Spleen (tissue), 11 donors: ENCODE measurements around the gene PTH1R. TPM values are rescaled to one million over a fixed set of nuclear protein-coding genes. Genes with fewer than 3 reads are reported as not detected.
A peak's percentile ranks its signal among the peaks of the same experiment; 100 is the strongest.

ENCODE experiments used
- DNase-seq: peaks from one replicate; pipeline ENCODE4 v3.0.0-alpha.2; 2020
- H3K27ac ChIP-seq, 8 donors: fragments of 200-600 bp; sonication (generic) in 7 of 8; 1 replicate in 4 of 8; 2 replicates in 4 of 8; pipeline versions ENCODE4 v1.5.0 to v1.8.0; 2016 to 2021; ENCODE audit warnings: inconsistent platforms in 4 of 8, mild to moderate bottlenecking in 4 of 8, moderate library complexity in 1 of 8
- H3K27me3 ChIP-seq, 7 donors: fragments of 200-600 bp; sonication (generic) in 6 of 7; replicated peaks in 1 of 7; 1 replicate in 4 of 7; 2 replicates in 3 of 7; pipeline versions ENCODE4 v1.5.0 to v1.8.0; 2016 to 2021; ENCODE audit warnings: inconsistent platforms in 3 of 7, mild to moderate bottlenecking in 1 of 7
- H3K36me3 ChIP-seq, 6 donors: fragments of 200-600 bp; sonication (generic) in 5 of 6; 1 replicate in 4 of 6; 2 replicates in 2 of 6; pipeline versions ENCODE4 v1.5.0 to v1.8.0; 2016 to 2021; ENCODE audit warnings: inconsistent platforms in 2 of 6
- H3K4me1 ChIP-seq, 6 donors: fragments of 200-600 bp; sonication (generic) in 5 of 6; 1 replicate in 3 of 6; 2 replicates in 3 of 6; pipeline versions ENCODE4 v1.5.0 to v1.8.0; 2016 to 2021; ENCODE audit warnings: inconsistent platforms in 3 of 6
- H3K4me3 ChIP-seq, 8 donors: fragments of 200-600 bp; sonication (generic) in 7 of 8; 1 replicate in 4 of 8; 2 replicates in 4 of 8; pipeline versions ENCODE4 v1.5.0 to v1.8.0; 2016 to 2021; ENCODE audit warnings: inconsistent platforms in 4 of 8, mild to moderate bottlenecking in 4 of 8, moderate library complexity in 2 of 8
- H3K9me3 ChIP-seq, 8 donors: fragments of 200-600 bp; sonication (generic) in 7 of 8; 1 replicate in 4 of 8; 2 replicates in 4 of 8; pipeline versions ENCODE4 v1.5.0 to v1.8.0; 2016 to 2021; ENCODE audit warnings: inconsistent platforms in 4 of 8
- POLR2A ChIP-seq, 3 donors: fragments of 450-650 bp; IDR thresholded peaks; one replicate each; pipeline ENCODE4 v1.5.1; 2017; ENCODE audit warnings: antibody characterized with exemption in 3 of 3, mild to moderate bottlenecking in 1 of 3
- POLR2AphosphoS5 ChIP-seq, 3 donors: sonication (generic); formaldehyde crosslinking; IDR thresholded peaks; one replicate each; pipeline ENCODE4 v1.5.1; 2017; ENCODE audit warnings: antibody characterized with exemption in 3 of 3
- WGBS, 5 donors: extraction: QIAGEN DNeasy Blood & Tissue Kit in 3 of 5; methylation state at CpG; one replicate each; pipeline versions ENCODE4 v1.1.5 to v1.1.7; 2013 to 2018; 5-methylcytosine and 5-hydroxymethylcytosine counted together
- intact Hi-C: fragments of 100-400 bp; cut with DNase I; formaldehyde crosslinking; loops from one replicate; pipeline ENCODE4 v1.15.0; 2023; ENCODE audit warnings: low total_unique reads
- polyA plus RNA-seq, 3 donors: library from polyadenylated mRNA; stranded (reverse); fragments of 200-250 nt; gene quantifications; one replicate each; pipeline ENCODE4 v1.2.1, GENCODE V29; 2013
- total RNA-seq, 7 donors: library from RNA; depleted of rRNA in 3 of 7; stranded (reverse); fragments of >200 nt in 3 of 7; fragmentation: NEBNext Ultra II Directional in 4 of 7; extraction: Animal tissue kit (Norgen Biotek cat#: 25700) in 4 of 7; gene quantifications; one replicate each; pipeline versions ENCODE4 v1.1.0 to v1.2.1, GENCODE V29; 2016 to 2021
- TF ChIP-seq, protein P1 (sequence below), 11 experiments: fragments of 200-600 bp in 7 of 11; fragments of 450-650 bp in 4 of 11; sonication (generic) in 4 of 11; IDR thresholded peaks in 8 of 11; conservative IDR thresholded peaks in 3 of 11; 1 replicate in 7 of 11; 2 replicates in 4 of 11; pipeline versions ENCODE4 v1.4.0 to v1.8.0; 2016 to 2021; ENCODE audit warnings: antibody characterized with exemption in 11 of 11, inconsistent platforms in 4 of 11, mild to moderate bottlenecking in 1 of 11
- donor health status: healthy with polysubstance abuse.
- donor health status: DM: no; HTN: no; CAD: no; lungs with moderate emphysema.
- donor health status: DM: no; HTN: no; CAD: no.
- donor health status: Bipolar disorder and iron deficiency.
- donor health status: healthy.
- donor health status: DM: no; HTN: no; CAD: no.
- donor health status: DM: yes; HTN: yes; CAD: no.

Gene PTH1R
- total and polyA plus RNA-seq, 10 donors, result 5.1 to 190 (median 34.1) TPM

- Histone ChIP-seq H3K4me3 (no peak overlapping the region), H3K9me3 (peaks cover 0 to 8% (median 0%) of the 10 kb centered on the region in 8 donors), H3K36me3 (peaks cover 0 to 30% (median 13%) of the 10 kb centered on the region in 6 donors), H3K27me3 (no peaks in the 10 kb centered on the region), H3K27ac (no peak overlapping the region), H3K4me1 (peaks cover 3 to 29% (median 19%) of the 10 kb centered on the region in 6 donors)
- TF ChIP-seq POLR2A (IDR thresholded peaks at IDR 0.05) (no peak), POLR2AphosphoS5 (IDR thresholded peaks at IDR 0.05) (no peak)
- TF ChIP-seq, protein P1, sequence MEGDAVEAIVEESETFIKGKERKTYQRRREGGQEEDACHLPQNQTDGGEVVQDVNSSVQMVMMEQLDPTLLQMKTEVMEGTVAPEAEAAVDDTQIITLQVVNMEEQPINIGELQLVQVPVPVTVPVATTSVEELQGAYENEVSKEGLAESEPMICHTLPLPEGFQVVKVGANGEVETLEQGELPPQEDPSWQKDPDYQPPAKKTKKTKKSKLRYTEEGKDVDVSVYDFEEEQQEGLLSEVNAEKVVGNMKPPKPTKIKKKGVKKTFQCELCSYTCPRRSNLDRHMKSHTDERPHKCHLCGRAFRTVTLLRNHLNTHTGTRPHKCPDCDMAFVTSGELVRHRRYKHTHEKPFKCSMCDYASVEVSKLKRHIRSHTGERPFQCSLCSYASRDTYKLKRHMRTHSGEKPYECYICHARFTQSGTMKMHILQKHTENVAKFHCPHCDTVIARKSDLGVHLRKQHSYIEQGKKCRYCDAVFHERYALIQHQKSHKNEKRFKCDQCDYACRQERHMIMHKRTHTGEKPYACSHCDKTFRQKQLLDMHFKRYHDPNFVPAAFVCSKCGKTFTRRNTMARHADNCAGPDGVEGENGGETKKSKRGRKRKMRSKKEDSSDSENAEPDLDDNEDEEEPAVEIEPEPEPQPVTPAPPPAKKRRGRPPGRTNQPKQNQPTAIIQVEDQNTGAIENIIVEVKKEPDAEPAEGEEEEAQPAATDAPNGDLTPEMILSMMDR (IDR thresholded peaks at IDR 0.05 in 8 of 11, conservative IDR thresholded peaks at IDR 0.05 in 3 of 11), result no peak
- intact Hi-C loops, result no loop called here
- 90 to 94% (median 93%) methylated on average over 3 of the region's 3 CpGs for WGBS, 5 donors
- DNase-seq, result peak; percentile 7
Measured at GRCh38 chr3:46912986-46913385, 35.5 kb downstream of the PTH1R start.

- H3K4me1 ChIP-seq, result peaks cover 0 to 24% (median 16%) of the 10 kb centered on the region in 6 donors
- H3K27me3 ChIP-seq, result no peaks in the 10 kb centered on the region
- no peak overlapping the region for H3K27ac ChIP-seq
- intact Hi-C loops, result no loop called here
- 54 to 75% (median 63%) methylated on average over 8 of the region's 8 CpGs for WGBS, 5 donors
- H3K4me3 ChIP-seq, result no peak overlapping the region
- peaks cover 0 to 37% (median 19%) of the 10 kb centered on the region in 6 donors for H3K36me3 ChIP-seq
- H3K9me3 ChIP-seq, result peaks cover 0 to 8% (median 0%) of the 10 kb centered on the region in 8 donors
- DNase-seq, result peak; percentile 55
- TF ChIP-seq POLR2A (IDR thresholded peaks at IDR 0.05) (no peak), POLR2AphosphoS5 (IDR thresholded peaks at IDR 0.05) (peak in 2 of 3 donors; percentile 32 to 34)
- TF ChIP-seq, protein P1 (IDR thresholded peaks at IDR 0.05 in 8 of 11, conservative IDR thresholded peaks at IDR 0.05 in 3 of 11), result no peak
Measured at GRCh38 chr3:46913644-46914043, 36.1 kb downstream of the PTH1R start.

GRCh38 chr3:46914849-46915248, 37.3 kb downstream of the PTH1R start:
- 92 to 96% (median 95%) methylated on average over 7 of the region's 7 CpGs for WGBS, 5 donors
- no peak overlapping the region for H3K27ac ChIP-seq
- no peak overlapping the region for H3K4me3 ChIP-seq
- intact Hi-C loops, result no loop called here
- peak; percentile 20 for DNase-seq
- TF ChIP-seq POLR2A (IDR thresholded peaks at IDR 0.05) (no peak), POLR2AphosphoS5 (IDR thresholded peaks at IDR 0.05) (no peak)
- TF ChIP-seq, protein P1 (IDR thresholded peaks at IDR 0.05 in 8 of 11, conservative IDR thresholded peaks at IDR 0.05 in 3 of 11), result no peak
- H3K27me3 ChIP-seq, result no peaks in the 10 kb centered on the region
- peaks cover 0 to 49% (median 31%) of the 10 kb centered on the region in 6 donors for H3K36me3 ChIP-seq
- H3K4me1 ChIP-seq, result peaks cover 0 to 12% (median 6%) of the 10 kb centered on the region in 6 donors
- H3K9me3 ChIP-seq, result peaks cover 0 to 8% (median 0%) of the 10 kb centered on the region in 8 donors

- peaks cover 0 to 54% (median 35%) of the 10 kb centered on the region in 6 donors for H3K36me3 ChIP-seq
- H3K27ac ChIP-seq, result no peak overlapping the region
- peak; percentile 1 for DNase-seq
- H3K4me1 ChIP-seq, result peaks cover 0 to 11% (median 5%) of the 10 kb centered on the region in 6 donors
- no peak overlapping the region for H3K4me3 ChIP-seq
- peaks cover 0 to 8% (median 0%) of the 10 kb centered on the region in 8 donors for H3K9me3 ChIP-seq
- intact Hi-C loops, result no loop called here
- no peak for TF ChIP-seq POLR2AphosphoS5 (IDR thresholded peaks at IDR 0.05)
- TF ChIP-seq, protein P1 (IDR thresholded peaks at IDR 0.05 in 8 of 11, conservative IDR thresholded peaks at IDR 0.05 in 3 of 11), result no peak
- TF ChIP-seq POLR2A (IDR thresholded peaks at IDR 0.05), result no peak
- 81 to 83% (median 83%) methylated on average over 8 of the region's 8 CpGs for WGBS, 5 donors
- H3K27me3 ChIP-seq, result no peaks in the 10 kb centered on the region
Measured at GRCh38 chr3:46915297-46915822, 37.8 kb downstream of the PTH1R start.
